Sigmoid colon (tissue), 3 donors: ENCODE results near the gene UCHL3.

ENCODE experiments used
- POLR2A ChIP-seq, 2 donors: fragments of 450-650 bp; IDR thresholded peaks; one replicate each; pipeline ENCODE4 v1.6.1; 2016; ENCODE audit warnings: antibody characterized with exemption in 2 of 2, mild to moderate bottlenecking in 2 of 2, moderate library complexity in 2 of 2
- TF ChIP-seq, protein P1 (sequence below), 4 experiments: fragments of 450-650 bp in 3 of 4; fragments of 200-600 bp in 1 of 4; IDR thresholded peaks; one replicate each; pipeline ENCODE4 v1.5.1; 2016 to 2019; ENCODE audit warnings: antibody characterized with exemption in 4 of 4, mild to moderate bottlenecking in 3 of 4, moderate library complexity in 2 of 4

DNA sequence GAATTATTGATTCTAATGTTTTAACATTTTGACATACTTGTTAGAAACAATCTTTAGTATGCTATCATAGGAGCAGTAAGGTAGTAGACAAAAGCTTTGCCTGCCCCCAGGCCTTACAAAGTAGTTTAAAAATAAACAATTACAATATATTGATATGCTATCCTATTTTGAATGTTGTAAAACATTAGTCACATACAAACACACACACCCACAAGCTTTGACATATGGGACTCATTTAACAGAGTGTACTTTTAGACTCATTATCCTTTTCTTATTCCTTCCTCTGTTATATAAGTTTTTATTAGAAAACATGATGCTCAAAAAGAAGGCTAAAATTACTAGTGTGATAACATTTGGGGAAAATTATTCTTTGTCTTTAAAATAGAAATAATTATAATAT is 33.5 kb downstream of the UCHL3 start:
- TF ChIP-seq, protein P1, sequence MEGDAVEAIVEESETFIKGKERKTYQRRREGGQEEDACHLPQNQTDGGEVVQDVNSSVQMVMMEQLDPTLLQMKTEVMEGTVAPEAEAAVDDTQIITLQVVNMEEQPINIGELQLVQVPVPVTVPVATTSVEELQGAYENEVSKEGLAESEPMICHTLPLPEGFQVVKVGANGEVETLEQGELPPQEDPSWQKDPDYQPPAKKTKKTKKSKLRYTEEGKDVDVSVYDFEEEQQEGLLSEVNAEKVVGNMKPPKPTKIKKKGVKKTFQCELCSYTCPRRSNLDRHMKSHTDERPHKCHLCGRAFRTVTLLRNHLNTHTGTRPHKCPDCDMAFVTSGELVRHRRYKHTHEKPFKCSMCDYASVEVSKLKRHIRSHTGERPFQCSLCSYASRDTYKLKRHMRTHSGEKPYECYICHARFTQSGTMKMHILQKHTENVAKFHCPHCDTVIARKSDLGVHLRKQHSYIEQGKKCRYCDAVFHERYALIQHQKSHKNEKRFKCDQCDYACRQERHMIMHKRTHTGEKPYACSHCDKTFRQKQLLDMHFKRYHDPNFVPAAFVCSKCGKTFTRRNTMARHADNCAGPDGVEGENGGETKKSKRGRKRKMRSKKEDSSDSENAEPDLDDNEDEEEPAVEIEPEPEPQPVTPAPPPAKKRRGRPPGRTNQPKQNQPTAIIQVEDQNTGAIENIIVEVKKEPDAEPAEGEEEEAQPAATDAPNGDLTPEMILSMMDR (IDR thresholded peaks at IDR 0.05), result no peak
- TF ChIP-seq POLR2A (IDR thresholded peaks at IDR 0.05), result no peak
